Measurements from ENCODE around the gene OR11A1.

DNA sequence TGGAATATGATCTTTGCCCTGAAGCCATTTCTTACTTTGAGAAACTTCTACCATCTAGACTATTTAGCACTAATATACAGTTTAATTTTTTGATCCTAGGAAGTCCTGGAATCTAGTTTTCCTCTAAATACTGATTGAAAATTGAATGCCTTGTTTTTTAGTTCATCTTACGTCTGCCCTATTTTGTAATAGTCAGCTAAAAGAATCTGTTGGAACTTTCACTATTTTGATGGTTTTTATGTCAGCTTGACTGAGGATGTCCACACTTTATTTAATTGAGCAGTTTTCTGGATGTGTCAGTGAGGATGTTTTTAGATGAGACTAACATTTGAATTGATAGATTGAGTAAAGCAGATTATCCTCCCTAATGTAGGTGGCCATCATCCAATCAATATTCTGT is 53.1 kb downstream of the OR11A1 start:
- TF ChIP-seq, protein P1, sequence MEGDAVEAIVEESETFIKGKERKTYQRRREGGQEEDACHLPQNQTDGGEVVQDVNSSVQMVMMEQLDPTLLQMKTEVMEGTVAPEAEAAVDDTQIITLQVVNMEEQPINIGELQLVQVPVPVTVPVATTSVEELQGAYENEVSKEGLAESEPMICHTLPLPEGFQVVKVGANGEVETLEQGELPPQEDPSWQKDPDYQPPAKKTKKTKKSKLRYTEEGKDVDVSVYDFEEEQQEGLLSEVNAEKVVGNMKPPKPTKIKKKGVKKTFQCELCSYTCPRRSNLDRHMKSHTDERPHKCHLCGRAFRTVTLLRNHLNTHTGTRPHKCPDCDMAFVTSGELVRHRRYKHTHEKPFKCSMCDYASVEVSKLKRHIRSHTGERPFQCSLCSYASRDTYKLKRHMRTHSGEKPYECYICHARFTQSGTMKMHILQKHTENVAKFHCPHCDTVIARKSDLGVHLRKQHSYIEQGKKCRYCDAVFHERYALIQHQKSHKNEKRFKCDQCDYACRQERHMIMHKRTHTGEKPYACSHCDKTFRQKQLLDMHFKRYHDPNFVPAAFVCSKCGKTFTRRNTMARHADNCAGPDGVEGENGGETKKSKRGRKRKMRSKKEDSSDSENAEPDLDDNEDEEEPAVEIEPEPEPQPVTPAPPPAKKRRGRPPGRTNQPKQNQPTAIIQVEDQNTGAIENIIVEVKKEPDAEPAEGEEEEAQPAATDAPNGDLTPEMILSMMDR (IDR thresholded peaks at IDR 0.05; ENCODE audit: low read depth, low read length), result no peak
- TF ChIP-seq EZH2phosphoT487 (IDR thresholded peaks at IDR 0.05; ENCODE audit: low read depth), result no peak

All from OCI-LY3 (cell line).